ENCODE results near the gene TCP1. TPM values are rescaled to one million over a fixed set of nuclear protein-coding genes. Genes with fewer than 3 reads are reported as not detected.
"Not testable (repeated sequence)": the region's sequence is repeated elsewhere in the genome, so short reads cannot be mapped to it uniquely, and the experiment has no call there.

Gene TCP1
- total and polyA plus RNA-seq, 2 of the 8 experiments (the other 6 are each of a cell fraction or from before 2014, with no cell fraction given): 117 to 348 TPM

DNA sequence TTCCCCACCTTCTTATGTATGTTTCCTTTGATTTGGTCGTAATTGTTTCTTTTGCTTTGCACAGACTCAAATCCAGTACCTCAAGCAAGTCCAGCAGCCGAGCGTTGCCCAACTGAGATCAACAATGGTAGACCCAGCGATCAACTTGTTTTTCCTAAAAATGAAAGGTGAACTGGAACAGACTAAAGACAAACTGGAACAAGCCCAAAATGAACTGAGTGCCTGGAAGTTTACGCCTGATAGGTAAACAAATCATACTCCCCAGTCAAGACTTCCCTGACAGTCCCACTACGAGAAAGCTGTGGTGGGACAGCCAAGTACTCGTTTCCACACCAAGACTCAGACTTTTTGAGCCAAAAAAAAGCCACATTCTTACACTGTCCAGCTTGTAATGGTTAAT is 41.3 kb downstream of the TCP1 start:
- H3K23me2 ChIP-seq (ENCODE audit: low read depth, low read length); H4K20me1 ChIP-seq (replicated peaks in 1 of 2; ENCODE audit: control insufficient read depth in 1 of 2, insufficient read depth in 2 of 2, low read length in 2 of 2); H3K9me3 ChIP-seq (ENCODE audit: insufficient read depth in 2 of 2, low read depth in 1 of 2, low read length in 1 of 2); H2BK15ac ChIP-seq (ENCODE audit: low read length); H3K14ac ChIP-seq (ENCODE audit: insufficient read length); H3K79me1 ChIP-seq (ENCODE audit: low read depth, low read length); H3K9ac ChIP-seq (replicated peaks in 1 of 4; ENCODE audit: extremely low read depth in 1 of 4, low read depth in 3 of 4, low read length in 3 of 4); H2BK20ac ChIP-seq (ENCODE audit: low read length); H3K4me3 ChIP-seq (ENCODE audit: extremely low read depth in 1 of 4, insufficient read depth in 2 of 4, low read depth in 3 of 4, low read length in 4 of 4); H4K8ac ChIP-seq (ENCODE audit: extremely low read depth, insufficient read depth, low read length); DNase-seq (ENCODE audit: low read depth in 1 of 2, low spot score in 2 of 2); H3K4ac ChIP-seq (replicated peaks; ENCODE audit: insufficient read length, low read depth, low read length); H3K4me2 ChIP-seq (ENCODE audit: insufficient read depth in 1 of 2, low read depth in 2 of 2, low read length in 2 of 2); H3K56ac ChIP-seq (replicated peaks; ENCODE audit: insufficient read length, low read depth, low read length); H2AFZ ChIP-seq (ENCODE audit: low read length); H2BK120ac ChIP-seq (replicated peaks; ENCODE audit: low read depth, low read length); H2AK5ac ChIP-seq (ENCODE audit: low read depth, low read length); H3K27ac ChIP-seq (ENCODE audit: low read depth, low read length); H2BK5ac ChIP-seq (ENCODE audit: low read depth, low read length); H4K91ac ChIP-seq (replicated peaks; ENCODE audit: insufficient read length, low read length); H3K23ac ChIP-seq (ENCODE audit: insufficient read length); H3K18ac ChIP-seq (ENCODE audit: extremely low read depth, low read length); H2BK12ac ChIP-seq (ENCODE audit: low read depth, low read length); H3K4me1 ChIP-seq (replicated peaks in 1 of 4; ENCODE audit: control insufficient read depth in 3 of 4, insufficient read depth in 4 of 4, low read length in 3 of 4); H3K27me3 ChIP-seq (replicated peaks in 1 of 4; ENCODE audit: control insufficient read depth in 3 of 4, extremely low read depth in 1 of 4, insufficient read depth in 3 of 4, low read length in 3 of 4); H4K5ac ChIP-seq (ENCODE audit: insufficient read length, low read depth, low read length): not testable (repeated sequence)
- 97% methylated on average over 7 of the region's 7 CpGs; no CpG with 5 or more reads in 1 of the 2 experiments for WGBS, 2 experiments (ENCODE audit: extremely low coverage in 1 of 2, insufficient coverage in 1 of 2, insufficient read length in 1 of 2, insufficient replicate concordance in 2 of 2, low coverage in 1 of 2, low lambda C conversion rate in 2 of 2, missing lambda C conversion rate in 1 of 2)
- peaks cover 29 to 88% (median 74%) of the 10 kb centered on the region in 4 experiments for H3K36me3 ChIP-seq (ENCODE audit: control insufficient read depth in 2 of 4, insufficient read depth in 4 of 4, low read length in 3 of 4)
- peaks cover 0 to 34% of the 10 kb centered on the region in 2 experiments; a peak in 2 of 4 replicates for H3K79me2 ChIP-seq (ENCODE audit: control insufficient read depth in 1 of 2, insufficient read depth in 2 of 2, low read length in 2 of 2)
- ChIA-PET CTCF (ENCODE audit: partially characterized antibody) (interaction anchor here (1.9 kb wide), 1 partner anchor 11 kb away, joined by 4 read pairs; no protein-coding TSS in a partner anchor), POLR2A (ENCODE audit: partially characterized antibody) (interaction anchor here (2.0 kb wide), 1 partner anchor 21 kb away, joined by 4 read pairs; the partner anchor contains the start of gene WTAP)
- FAIRE-seq: peak; percentile 85
